KMS-11 (cell line): ENCODE data around the gene SLC30A1.

ENCODE experiments used
- H2AFZ ChIP-seq: fragments of 200-600 bp; sonication (generic); 2 replicates; pipeline ENCODE4 v1.6.1; 2016; ENCODE audit warnings: antibody characterized with exemption, mixed run types, low read depth
- H3K27ac ChIP-seq: fragments of 200-600 bp; sonication (generic); 2 replicates; pipeline ENCODE4 v1.6.1; 2016; ENCODE audit warnings: mild to moderate bottlenecking, mixed run types
- H3K27me3 ChIP-seq: fragments of 200-600 bp; sonication (generic); 2 replicates; pipeline ENCODE4 v1.6.1; 2017; ENCODE audit warnings: mild to moderate bottlenecking, low read depth, mixed run types, moderate library complexity; ENCODE audit not compliant: insufficient read depth
- H3K36me3 ChIP-seq: fragments of 200-600 bp; sonication (generic); 2 replicates; pipeline ENCODE4 v1.6.1; 2017; ENCODE audit warnings: mild to moderate bottlenecking, mixed run types; ENCODE audit not compliant: insufficient read depth
- H3K4me1 ChIP-seq: fragments of 200-600 bp; sonication (generic); 2 replicates; pipeline ENCODE4 v1.6.1; 2016; ENCODE audit warnings: mild to moderate bottlenecking, low read depth, mixed run types; ENCODE audit not compliant: poor library complexity, severe bottlenecking
- H3K4me2 ChIP-seq: fragments of 200-600 bp; sonication (generic); 2 replicates; pipeline ENCODE4 v1.7.0; 2016; ENCODE audit warnings: mild to moderate bottlenecking, mixed run types
- H3K4me3 ChIP-seq: fragments of 200-600 bp; sonication (generic); IDR thresholded peaks from 2 replicates; pipeline ENCODE4 v1.6.1; 2017; ENCODE audit warnings: low read depth, low read length, mixed read lengths; ENCODE audit not compliant: insufficient read depth
- H3K79me2 ChIP-seq: fragments of 200-600 bp; sonication (generic); 2 replicates; pipeline ENCODE4 v1.6.1; 2016; ENCODE audit warnings: low read depth, mixed run types; ENCODE audit not compliant: insufficient read depth
- H3K9ac ChIP-seq: fragments of 200-600 bp; sonication (generic); 2 replicates; pipeline ENCODE4 v1.6.1; 2016; ENCODE audit warnings: mild to moderate bottlenecking, mixed run types
- H4K20me1 ChIP-seq: fragments of 200-600 bp; sonication (generic); 2 replicates; pipeline ENCODE4 v1.6.1; 2016; ENCODE audit warnings: mild to moderate bottlenecking, mixed run types; ENCODE audit not compliant: insufficient read depth
- CTCF ChIP-seq: fragments of 200-600 bp; sonication (generic); conservative IDR thresholded peaks from 2 replicates; pipeline ENCODE4 v1.6.1; 2017; ENCODE audit warnings: low read depth, mild to moderate bottlenecking, antibody characterized with exemption, low read length, moderate library complexity, mixed read lengths

Gene SLC30A1

GRCh38 chr1:211548321-211549091 lies 30.5 kb downstream of the SLC30A1 start:
- Histone ChIP-seq H3K27ac (no peak overlapping the region), H3K4me2 (no peak overlapping the region; the same call in 1 of the 2 replicates), H2AFZ (no peak overlapping the region), H3K4me3 (no peak overlapping the region), H4K20me1 (no peaks in the 10 kb centered on the region), H3K9ac (no peak overlapping the region), H3K79me2 (no peaks in the 10 kb centered on the region), H3K4me1 (peaks cover 9% of the 10 kb centered on the region), H3K36me3 (no peaks in the 10 kb centered on the region), H3K27me3 (no peaks in the 10 kb centered on the region; the same call in 1 of the 2 replicates)
- no peak for TF ChIP-seq CTCF

GRCh38 chr1:211547710-211548109 lies 31.3 kb downstream of the SLC30A1 start:
- Histone ChIP-seq H3K27ac (no peak overlapping the region), H3K4me2 (no peak overlapping the region; the same call in 1 of the 2 replicates), H3K36me3 (no peaks in the 10 kb centered on the region), H2AFZ (no peak overlapping the region), H3K79me2 (no peaks in the 10 kb centered on the region), H3K4me3 (no peak overlapping the region), H4K20me1 (no peaks in the 10 kb centered on the region), H3K9ac (no peak overlapping the region), H3K27me3 (no peaks in the 10 kb centered on the region; the same call in 1 of the 2 replicates), H3K4me1 (peaks cover 9% of the 10 kb centered on the region)
- TF ChIP-seq CTCF = no peak

DNA sequence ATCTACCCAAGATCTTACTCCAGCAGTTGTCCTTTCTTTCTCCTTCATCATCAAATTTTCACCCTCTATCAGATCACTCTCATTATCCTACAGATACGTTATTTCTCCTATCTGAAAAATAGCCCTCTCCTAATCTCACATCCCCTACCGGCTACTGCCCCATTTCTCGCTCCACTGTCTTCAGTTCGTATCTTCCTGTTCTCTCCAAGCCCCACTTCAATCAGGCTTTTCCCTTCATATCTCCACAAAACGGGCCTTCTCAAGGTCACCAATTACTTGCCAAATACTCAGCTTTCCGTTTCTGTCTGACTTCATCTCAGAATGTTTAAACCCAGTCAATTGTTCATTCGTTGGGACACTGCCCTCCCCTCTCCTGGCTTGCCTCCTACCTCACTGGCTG lies 32.4 kb downstream of the SLC30A1 start:
- Histone ChIP-seq H4K20me1 (no peaks in the 10 kb centered on the region), H3K27ac (no peak overlapping the region), H3K27me3 (no peaks in the 10 kb centered on the region; the same call in 1 of the 2 replicates), H3K79me2 (no peaks in the 10 kb centered on the region), H3K36me3 (no peaks in the 10 kb centered on the region), H2AFZ (no peak overlapping the region), H3K4me3 (no peak overlapping the region), H3K4me2 (no peak overlapping the region), H3K4me1 (peaks cover 9% of the 10 kb centered on the region), H3K9ac (no peak overlapping the region)
- no peak for TF ChIP-seq CTCF

GRCh38 chr1:211543025-211543424 lies 35.9 kb downstream of the SLC30A1 start:
- H3K4me1 ChIP-seq = peaks cover 1% of the 10 kb centered on the region
- no peak overlapping the region for H3K9ac ChIP-seq
- H3K4me2 ChIP-seq = no peak overlapping the region
- no peak for TF ChIP-seq CTCF
- no peak overlapping the region for H2AFZ ChIP-seq
- H3K79me2 ChIP-seq = no peaks in the 10 kb centered on the region
- H3K36me3 ChIP-seq = no peaks in the 10 kb centered on the region
- no peak overlapping the region for H3K4me3 ChIP-seq
- H3K27me3 ChIP-seq = no peaks in the 10 kb centered on the region
- H4K20me1 ChIP-seq = no peaks in the 10 kb centered on the region
- H3K27ac ChIP-seq = no peak overlapping the region
